K562 (cell line): Measurements from ENCODE around the gene CACNB2. TPM values are rescaled to one million over a fixed set of nuclear protein-coding genes. Genes with fewer than 3 reads are reported as not detected.
"Not testable (repeated sequence)": the region's sequence is repeated elsewhere in the genome, so short reads cannot be mapped to it uniquely, and the experiment has no call there.

Experiments
- ATAC-seq: fragments of 200-7000 bp; cut with Tn5 transposase; 3 replicates; pipeline ENCODE4 v1.9.1; 2020; ENCODE audit warnings: moderate library complexity
- BruUV-seq: library from RNA; stranded (reverse); fragments of 400-500 nt; replicated peaks from 2 replicates; lab custom pipeline; 2021; lab: Mats Ljungman, UMichigan
- CTCF ChIA-PET: fragments of 300-600 bp; formaldehyde crosslinking; extraction: SDS; loops from one replicate; lab custom pipeline; 2021; ENCODE audit warnings: low intra/inter-chr PET ratio; lab: Yijun Ruan, JAX
- POLR2A ChIA-PET: fragments of 300-600, 350-650 bp; sonication (Branson Sonifier 250); formaldehyde crosslinking; extraction: SDS; loops from one replicate; lab custom pipeline; 2021; ENCODE audit warnings: antibody characterized with exemption, inconsistent platforms; lab: Yijun Ruan, JAX
- DNase-seq, 4 experiments: peaks; one replicate each; pipeline versions ENCODE4 v3.0.0 to v3.0.0-alpha.2; 2011 to 2018; ENCODE audit warnings: low spot score in 3 of 4, mixed read lengths in 3 of 4; ENCODE audit errors: extremely low read depth in 1 of 4
- FAIRE-seq: peaks from 2 replicates; lab custom pipeline; 2011; peaks lifted over from hg19 to GRCh38; lab: Jason Lieb, UNC
- H2AFZ ChIP-seq: 2 replicates; pipeline ENCODE4 v1.6.0; 2011; ENCODE audit warnings: low read depth, low read length, control low read depth, inconsistent platforms
- H3K27ac ChIP-seq: fragments of 200-600 bp; 3 replicates; pipeline ENCODE4 v1.8.0; 2011; ENCODE audit warnings: low read depth, mild to moderate bottlenecking, control low read depth, inconsistent platforms, low read length, moderate library complexity, mixed read lengths; ENCODE audit errors: extremely low read depth
- H3K27me3 ChIP-seq, 2 experiments: fragments of 300-600 bp in 1 of 2; 2 replicates in 1 of 2; 3 replicates in 1 of 2; pipeline versions ENCODE4 v1.6.0 to v1.8.0; 2011; ENCODE audit warnings: inconsistent platforms in 2 of 2, low read length in 2 of 2, mild to moderate bottlenecking in 1 of 2, mixed read lengths in 1 of 2, moderate library complexity in 1 of 2; ENCODE audit not compliant: control insufficient read depth in 2 of 2, insufficient read depth in 2 of 2
- H3K36me3 ChIP-seq: fragments of 300-600 bp; 3 replicates; pipeline ENCODE4 v1.8.0; 2011; ENCODE audit warnings: mild to moderate bottlenecking, low read length, inconsistent platforms; ENCODE audit not compliant: control insufficient read depth, insufficient read depth
- H3K4me1 ChIP-seq, 2 experiments: fragments of 200-600 bp in 1 of 2; replicated peaks in 1 of 2; 2 replicates in 1 of 2; 3 replicates in 1 of 2; pipeline versions ENCODE4 v1.5.1 to v1.8.0; 2011; ENCODE audit warnings: inconsistent platforms in 2 of 2, low read length in 2 of 2, mild to moderate bottlenecking in 1 of 2, mixed read lengths in 1 of 2, moderate library complexity in 1 of 2; ENCODE audit not compliant: control insufficient read depth in 2 of 2, insufficient read depth in 2 of 2
- H3K4me2 ChIP-seq: 2 replicates; pipeline ENCODE4 v1.6.1; 2011; ENCODE audit warnings: low read length, control low read depth, inconsistent platforms, mixed read lengths; ENCODE audit not compliant: insufficient read depth
- H3K4me3 ChIP-seq: fragments of 200-600 bp; sonication (generic), shearing (Covaris generic); 2 replicates; pipeline ENCODE4 v1.5.1; 2016; ENCODE audit warnings: control low read depth, inconsistent platforms
- H3K79me2 ChIP-seq: fragments of 200-600 bp; 3 replicates; pipeline ENCODE4 v1.8.0; 2011; ENCODE audit warnings: low read length, inconsistent platforms; ENCODE audit not compliant: control insufficient read depth, insufficient read depth
- H3K9ac ChIP-seq, 2 experiments: 2 replicates each; pipeline versions ENCODE4 v1.6.0 to v1.6.1; 2011; ENCODE audit warnings: low read depth in 2 of 2, low read length in 2 of 2, control low read depth in 1 of 2, inconsistent platforms in 1 of 2, mild to moderate bottlenecking in 1 of 2, mixed read lengths in 1 of 2; ENCODE audit not compliant: insufficient read depth in 1 of 2
- H3K9me1 ChIP-seq: one replicate; pipeline ENCODE4 v1.6.0; 2011; ENCODE audit warnings: inconsistent platforms, mild to moderate bottlenecking, low read length, moderate library complexity; ENCODE audit not compliant: control insufficient read depth, insufficient read depth
- H3K9me3 ChIP-seq: replicated peaks from 2 replicates; pipeline ENCODE4 v1.5.1; 2011; ENCODE audit warnings: low read depth, low read length, inconsistent platforms; ENCODE audit not compliant: control insufficient read depth, insufficient read depth
- H4K20me1 ChIP-seq: replicated peaks from 2 replicates; pipeline ENCODE4 v1.6.1; 2011; ENCODE audit warnings: low read length, inconsistent platforms, mixed read lengths; ENCODE audit not compliant: control insufficient read depth, insufficient read depth
- ARID3A ChIP-seq: IDR thresholded peaks from 2 replicates; pipeline ENCODE4 v1.6.1; 2012; ENCODE audit warnings: low read depth, low read length, improper control_type of control experiment, borderline replicate concordance
- PHTF2 ChIP-seq: fragments of 250-450 bp; sonication (Bioruptor Pico); IDR thresholded peaks from 2 replicates; pipeline ENCODE4 v1.5.0; 2021; ENCODE audit warnings: mild to moderate bottlenecking
- SMARCC2 ChIP-seq: fragments of 450-650 bp; IDR thresholded peaks from 2 replicates; pipeline ENCODE4 v1.6.1; 2017; ENCODE audit warnings: antibody characterized with exemption, moderate library complexity, mild to moderate bottlenecking, low read depth
- TRIM24 ChIP-seq, 2 experiments: fragments of 450-650 bp; IDR thresholded peaks; 2 replicates each; pipeline ENCODE4 v1.6.1; 2016
- ZNF449 ChIP-seq: fragments of 250-450 bp; sonication (Bioruptor Pico); IDR thresholded peaks from 2 replicates; pipeline ENCODE4 v1.8.0; 2022; ENCODE audit warnings: moderate library complexity, mild to moderate bottlenecking, inconsistent platforms
- WGBS: fragments of 100-300 bp; shearing (Covaris generic); methylation state at CpG from one replicate; pipeline ENCODE4 v1.1.6; 2016; ENCODE audit warnings: low coverage, mixed read lengths; ENCODE audit not compliant: insufficient coverage; ENCODE audit errors: missing lambda C conversion rate; 5-methylcytosine and 5-hydroxymethylcytosine counted together
- in situ Hi-C: fragments of 300-500 bp; cut with MboI; formaldehyde crosslinking; loops from 4 replicates; pipeline ENCODE4 v1.15.0; 2018; ENCODE audit warnings: inconsistent platforms, mixed read lengths
- intact Hi-C: fragments of 100-400 bp; cut with micrococcal nuclease; formaldehyde crosslinking; loops from 2 replicates; pipeline ENCODE4 v1.14.2; 2022
- polyA plus RNA-seq, 8 experiments: library from polyadenylated mRNA; depleted of rRNA in 4 of 8; stranded (reverse) in 5 of 8; unstranded in 3 of 8; fragments of >200 nt; fragmentation: Nextera tagmentation in 2 of 8; fragmentation: Illumina TruSeq in 1 of 8; extraction: Ambion mirVana in 2 of 8; extraction: Trizol in 1 of 8; gene quantifications; 2 replicates each; pipeline versions ENCODE4 v1.2.1 to v1.2.3, GENCODE V29; 2011 to 2014; ENCODE audit warnings: inconsistent platforms in 1 of 8, missing spikeins in 1 of 8
- total RNA-seq, 7 experiments: library from RNA; depleted of rRNA in 6 of 7; stranded (reverse); fragments of >200 nt in 6 of 7; fragmentation: Illumina TruSeq in 2 of 7; extraction: Trizol in 2 of 7; gene quantifications; 2 replicates each; pipeline versions ENCODE4 v1.2.1 to v1.2.3, GENCODE V29; 2011 to 2021; ENCODE audit warnings: low replicate concordance in 1 of 7

CACNB2 gene
- total and polyA plus RNA-seq, 9 of the 15 experiments (the other 6 are each of a cell fraction or from before 2014, with no cell fraction given), result 1.8 to 2.2 TPM; not detected in 7

GRCh38 chr10:18155321-18155720 is 15.1 kb downstream of the CACNB2 start (continued):
- TF ChIP-seq ZNF449 (CRISPR knock-in tag), result no peak

GRCh38 chr10:18156797-18157196 is 16.6 kb downstream of the CACNB2 start:
- BruUV-seq, in situ Hi-C loops, H4K20me1 ChIP-seq, H3K4me3 ChIP-seq, H3K36me3 ChIP-seq, ATAC-seq, DNase-seq, H3K27me3 ChIP-seq, CTCF ChIA-PET, H3K9ac ChIP-seq, H3K27ac ChIP-seq, H3K79me2 ChIP-seq, FAIRE-seq, H3K4me1 ChIP-seq, H3K4me2 ChIP-seq, H2AFZ ChIP-seq, H3K9me3 ChIP-seq, intact Hi-C loops, H3K9me1 ChIP-seq: not testable (repeated sequence)
- peak in 1 of 2 experiments; percentile 36; a peak in 1 of 4 replicates for TF ChIP-seq TRIM24 (IDR thresholded peaks at IDR 0.05)
- POLR2A ChIA-PET, result interaction anchor here (0.6 kb wide), 1 partner anchor 283 kb away, joined by 3 read pairs; no protein-coding TSS in a partner anchor
- 3% methylated on average over 8 of the region's 8 CpGs for WGBS

- BruUV-seq, result no TSS peak
- Histone ChIP-seq H3K4me2 (no peak overlapping the region), H3K36me3 (no peaks in the 10 kb centered on the region), H3K4me3 (no peak overlapping the region), H3K27me3 (no peaks in the 10 kb centered on the region), H4K20me1 (no peaks in the 10 kb centered on the region), H3K9ac (no peak overlapping the region), H3K27ac (no peak overlapping the region), H3K9me1 (no peaks in the 10 kb centered on the region), H3K79me2 (no peaks in the 10 kb centered on the region), H3K4me1 (no peaks in the 10 kb centered on the region), H3K9me3 (no peaks in the 10 kb centered on the region), H2AFZ (no peak overlapping the region)
- ATAC-seq, result no peak
- no peak for FAIRE-seq
- no peak for DNase-seq
- WGBS, result 2% methylated on average over 3 of the region's 3 CpGs
- intact Hi-C loops (no loop called here), in situ Hi-C loops (no loop called here)
- ChIA-PET POLR2A (no interaction called here), CTCF (no interaction called here)
- no peak for TF ChIP-seq PHTF2
- no peak for TF ChIP-seq SMARCC2
- no peak for TF ChIP-seq ARID3A
Observed at GRCh38 chr10:18157881-18158280, 17.7 kb downstream of the CACNB2 start.
